Right renal pelvis (tissue), 4 donors: ENCODE measurements around the gene OGFOD2. TPM values are rescaled to one million over a fixed set of nuclear protein-coding genes. Genes with fewer than 3 reads are reported as not detected.
"Not testable (repeated sequence)": the region's sequence is repeated elsewhere in the genome, so short reads cannot be mapped to it uniquely, and the experiment has no call there.

Experiments
- DNase-seq, 4 donors: peaks; one replicate each; pipeline ENCODE4 v3.0.0-alpha.2; 2013; ENCODE audit warnings: low read depth in 4 of 4, low spot score in 3 of 4, missing footprints in 1 of 4
- polyA plus RNA-seq, 4 donors: library from polyadenylated mRNA; unstranded; fragments of 120-200 nt; gene quantifications; one replicate each; pipeline ENCODE4 v1.2.1, GENCODE V29; 2013; ENCODE audit not compliant: insufficient read length in 4 of 4

The OGFOD2 gene
- polyA plus RNA-seq, 4 donors = 11.3 to 21.6 (median 15.6) TPM

GRCh38 chr12:122999196-122999946 is 24.3 kb downstream of the OGFOD2 start:
- DNase-seq = no peak

DNA sequence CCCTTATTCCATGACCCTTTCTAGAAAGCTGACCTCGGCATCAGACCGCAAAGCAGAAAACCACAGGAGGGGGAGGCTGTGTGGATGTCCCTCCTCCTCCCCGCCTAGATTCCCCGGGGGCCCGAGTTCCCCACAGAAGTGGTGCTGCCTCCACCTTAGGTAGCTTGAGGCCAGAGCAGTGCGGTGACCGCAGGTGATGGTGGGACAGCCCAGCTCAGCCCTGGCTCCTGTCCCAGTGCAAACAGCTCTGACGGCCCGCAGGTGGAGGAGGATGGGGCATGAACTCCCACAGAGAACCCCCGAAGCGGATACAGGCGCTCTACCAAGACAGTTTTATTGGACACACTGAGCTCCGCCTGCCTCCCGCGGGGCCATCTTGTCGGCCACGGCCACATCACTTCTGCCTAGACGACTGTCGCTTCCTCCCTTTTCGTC is 25.0 kb downstream of the OGFOD2 start:
- no peak for DNase-seq

DNA sequence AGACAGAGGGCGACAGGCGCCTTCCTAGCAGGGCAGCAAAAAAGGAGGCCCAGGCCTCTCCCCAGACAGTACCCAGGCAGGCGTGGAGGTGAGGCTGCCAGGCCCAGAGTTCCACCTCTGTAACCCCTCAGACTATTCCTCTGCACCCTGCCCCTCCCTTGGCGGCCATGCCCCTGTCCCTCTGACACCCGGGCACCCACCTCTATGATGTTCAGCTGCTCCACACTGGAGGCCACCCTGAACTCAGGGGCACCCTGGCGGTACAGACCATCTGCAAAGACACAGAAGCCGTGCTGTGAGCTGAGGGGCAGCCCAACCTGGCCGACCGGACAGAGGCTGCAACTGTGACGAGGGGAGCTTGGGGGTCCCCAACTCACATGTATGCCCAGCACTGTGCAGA is 25.5 kb downstream of the OGFOD2 start:
- DNase-seq = no peak

- no peak for DNase-seq
Observed at GRCh38 chr12:123001464-123001863, 26.4 kb downstream of the OGFOD2 start.

DNA sequence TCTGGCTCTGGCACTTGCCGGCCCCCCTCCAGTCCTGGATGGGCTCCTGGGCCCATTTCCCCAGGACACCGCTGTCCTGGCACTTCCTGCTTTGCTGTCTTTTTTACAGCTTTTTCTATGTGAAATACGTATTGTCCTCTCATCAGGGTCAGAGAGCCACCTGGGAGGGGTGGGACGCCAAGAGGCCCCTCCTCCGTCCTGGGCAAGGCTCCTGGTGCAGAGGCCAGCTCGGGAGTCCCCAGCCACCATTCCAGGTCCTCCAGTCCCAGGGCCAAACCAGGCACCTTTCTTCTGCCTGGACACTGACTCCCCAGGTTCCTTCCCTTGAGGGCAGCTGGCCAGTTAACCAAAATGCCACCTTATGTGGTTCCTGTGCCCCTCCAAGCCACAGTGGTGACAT is 28.2 kb downstream of the OGFOD2 start:
- no peak for DNase-seq

DNA sequence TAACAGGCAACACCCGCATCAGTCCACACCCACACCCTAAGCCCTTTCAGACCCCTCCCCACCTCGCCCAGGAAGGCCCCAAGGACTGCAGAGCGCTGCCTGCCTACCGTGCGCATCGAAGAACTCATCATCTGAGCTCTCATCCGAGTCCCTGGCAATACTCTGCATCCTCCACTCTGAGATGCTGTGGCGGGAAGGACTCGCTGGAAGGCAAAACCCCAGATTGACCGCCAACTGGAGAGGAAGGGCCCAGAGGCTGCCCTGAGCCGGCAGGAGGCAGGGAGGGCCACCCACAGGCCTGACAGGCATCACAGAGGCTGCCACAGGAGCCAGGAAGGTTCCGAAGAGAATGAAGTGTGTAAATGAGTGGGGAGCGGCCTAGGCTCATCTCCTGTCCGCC is 29.2 kb downstream of the OGFOD2 start:
- DNase-seq = no peak

- no peak for DNase-seq
Observed at GRCh38 chr12:123005081-123005626, 30.1 kb downstream of the OGFOD2 start.

DNA sequence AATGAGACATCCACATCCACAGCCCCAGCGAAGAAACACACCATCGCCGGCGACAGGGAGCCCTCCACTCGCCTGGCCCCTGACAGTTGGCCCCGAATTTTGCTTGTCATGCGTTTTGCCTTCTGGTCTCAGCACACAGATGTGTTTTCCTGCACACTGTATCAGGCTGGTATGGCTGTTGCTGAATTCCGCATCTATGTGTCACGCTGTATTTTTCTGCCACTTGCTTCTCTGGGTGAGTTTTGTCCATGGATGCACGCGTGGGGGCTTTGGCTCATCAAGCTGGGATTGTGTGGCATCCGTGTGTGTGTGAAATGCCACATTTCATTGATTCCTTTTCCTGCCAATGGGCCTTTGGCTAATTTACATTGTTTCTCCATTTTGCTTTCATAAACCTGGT is 31.9 kb downstream of the OGFOD2 start:
- no peak for DNase-seq

GRCh38 chr12:123010110-123010509 is 35.1 kb downstream of the OGFOD2 start:
- DNase-seq = no peak

DNA sequence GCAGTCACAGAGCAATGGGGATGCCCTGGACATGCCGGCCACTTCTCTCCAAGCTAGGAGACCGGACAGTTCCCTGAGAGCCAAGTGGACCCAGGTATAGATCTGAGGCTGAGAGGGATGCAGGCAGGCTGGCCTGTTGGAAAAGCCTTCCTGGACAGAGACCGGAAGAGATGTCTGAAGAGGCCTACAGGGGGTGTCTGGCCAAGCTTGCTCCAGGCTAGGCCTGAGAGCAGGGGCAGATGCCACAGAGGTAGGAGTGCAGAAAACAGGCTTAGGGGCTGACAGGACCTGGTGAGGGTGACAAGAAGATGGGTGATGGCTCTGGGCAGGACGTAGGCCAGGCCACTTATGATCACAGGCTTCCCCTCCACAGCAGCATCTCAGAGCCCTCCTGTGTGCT is 35.6 kb downstream of the OGFOD2 start:
- DNase-seq = no peak

GRCh38 chr12:123011701-123012100 is 36.7 kb downstream of the OGFOD2 start:
- DNase-seq = no peak

- DNase-seq = no peak
Observed at GRCh38 chr12:123013185-123014095, 38.4 kb downstream of the OGFOD2 start.

DNA sequence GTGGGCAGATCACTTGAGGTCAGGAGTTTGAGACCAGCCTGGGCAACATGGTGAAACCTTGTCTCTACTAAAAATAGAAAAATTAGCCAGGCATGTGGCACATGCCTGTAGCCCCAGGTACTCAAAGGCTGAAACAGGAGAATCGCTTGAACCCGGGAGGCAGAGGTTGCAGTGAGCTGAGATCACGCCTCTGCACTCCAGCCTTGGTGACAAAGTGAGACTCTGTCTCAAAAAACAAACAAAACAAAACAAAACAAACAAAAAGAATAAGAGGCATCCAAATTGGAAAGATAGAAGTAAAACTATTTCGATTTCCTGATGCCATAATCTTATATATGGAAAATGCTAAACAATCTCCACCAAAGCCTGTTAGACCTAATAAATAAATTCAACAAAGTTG is 39.4 kb downstream of the OGFOD2 start:
- DNase-seq = not testable (repeated sequence)

GRCh38 chr12:123017753-123018152 is 42.7 kb downstream of the OGFOD2 start:
- DNase-seq = no peak

- no peak for DNase-seq
Observed at GRCh38 chr12:123019841-123020138, 44.7 kb downstream of the OGFOD2 start.

DNA sequence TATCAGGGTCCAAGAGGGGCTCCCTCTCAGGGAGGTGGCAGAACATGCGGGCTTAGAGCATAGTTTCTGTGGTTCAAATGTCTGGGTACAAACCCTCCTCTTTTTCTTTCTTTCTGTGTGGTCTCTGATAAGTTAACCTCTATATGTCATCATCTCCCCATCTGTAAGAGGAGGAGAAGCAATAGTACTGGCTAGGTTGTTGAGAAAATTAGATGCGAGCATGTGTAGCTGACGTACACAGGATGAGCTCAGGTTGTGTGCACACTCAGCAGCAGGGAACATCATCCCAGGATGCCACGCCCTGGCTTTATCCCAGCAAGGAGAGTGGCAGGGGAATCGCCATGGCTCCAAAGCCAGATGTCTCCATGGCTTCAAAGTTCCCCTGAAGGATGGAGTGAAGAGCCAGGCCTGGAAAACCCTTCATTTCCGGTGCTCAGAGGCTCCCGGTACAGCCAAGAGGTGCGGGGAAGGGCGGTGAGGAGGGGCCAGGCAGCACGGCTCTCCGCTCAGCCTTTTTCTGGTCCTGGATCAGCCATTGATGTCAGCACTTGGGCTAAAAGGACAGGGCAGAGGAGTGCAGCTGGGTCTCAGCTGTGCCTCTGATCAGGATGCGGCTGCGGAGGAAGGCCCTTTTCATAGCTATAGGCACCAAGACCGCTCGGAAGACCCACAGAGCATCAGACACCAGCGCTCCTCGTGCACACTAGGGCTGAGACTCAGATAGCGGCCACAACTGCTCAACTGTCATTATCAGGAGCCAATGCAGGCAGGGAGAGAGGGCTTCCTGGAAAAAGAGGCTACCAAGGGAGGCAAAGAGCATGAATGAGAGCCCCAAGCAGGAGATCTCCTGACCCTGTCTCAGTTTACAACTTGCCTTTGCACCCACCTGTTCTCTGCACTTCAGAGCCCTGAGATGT is 46.9 kb downstream of the OGFOD2 start:
- DNase-seq = no peak

GRCh38 chr12:123022846-123023245 is 47.8 kb downstream of the OGFOD2 start:
- DNase-seq = no peak

DNA sequence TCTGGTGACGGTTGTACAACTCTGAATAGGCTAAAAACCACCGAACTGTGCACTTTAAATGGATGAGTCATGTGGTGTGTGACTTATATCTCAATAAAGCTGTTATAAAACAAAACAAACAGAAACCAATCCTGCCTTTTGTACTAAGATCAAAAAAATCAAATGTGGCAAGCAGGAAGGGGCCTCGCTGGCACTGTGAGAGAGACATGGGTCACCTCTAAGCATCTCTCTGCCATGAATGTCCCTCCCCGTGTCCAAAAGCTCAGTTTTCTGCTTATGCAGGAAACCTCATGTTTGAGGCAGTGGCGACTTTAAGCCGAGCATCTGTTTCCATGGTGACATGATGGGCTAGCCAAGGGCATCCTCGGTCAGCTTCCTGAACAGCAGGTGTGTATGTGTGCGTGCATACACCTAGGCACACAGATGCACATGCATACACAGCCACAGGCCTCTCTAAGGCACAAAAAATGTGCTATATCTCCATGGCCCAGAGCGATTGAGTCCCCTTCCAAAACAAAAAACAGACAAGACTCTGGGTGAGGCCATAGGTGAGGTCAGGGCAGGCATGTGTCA is 49.9 kb downstream of the OGFOD2 start:
- no peak for DNase-seq

- no peak for DNase-seq
Observed at GRCh38 chr12:123026094-123026853, 51.2 kb downstream of the OGFOD2 start.
